Ectodermal cell (in vitro differentiated cells): ENCODE results near the gene MBD5.
"Not testable (repeated sequence)": the region's sequence is repeated elsewhere in the genome, so short reads cannot be mapped to it uniquely, and the experiment has no call there.

ENCODE experiments used
- H3K27ac ChIP-seq: 2 replicates; pipeline ENCODE4 v1.7.0; 2013; ENCODE audit warnings: mild to moderate bottlenecking, low read depth, low read length; ENCODE audit not compliant: insufficient read depth, poor library complexity, severe bottlenecking
- H3K27me3 ChIP-seq: 2 replicates; pipeline ENCODE4 v1.7.0; 2013; ENCODE audit warnings: mild to moderate bottlenecking, low read length; ENCODE audit not compliant: insufficient read depth, control insufficient read depth, poor library complexity, severe bottlenecking
- H3K36me3 ChIP-seq: one replicate; pipeline ENCODE4 v1.7.0; 2013; ENCODE audit warnings: low read length; ENCODE audit not compliant: control insufficient read depth, insufficient read depth
- H3K4me1 ChIP-seq: one replicate; pipeline ENCODE4 v1.7.0; 2013; ENCODE audit warnings: low read length; ENCODE audit not compliant: control insufficient read depth, insufficient read depth
- H3K4me3 ChIP-seq: 2 replicates; pipeline ENCODE4 v1.7.0; 2013; ENCODE audit warnings: low read depth, low read length, control low read depth; ENCODE audit not compliant: insufficient read depth
- H3K9me3 ChIP-seq: 2 replicates; pipeline ENCODE4 v1.7.0; 2013; ENCODE audit warnings: mild to moderate bottlenecking, low read length, moderate library complexity; ENCODE audit not compliant: control insufficient read depth
- WGBS, 2 experiments: methylation state at CpG; one replicate each; pipeline ENCODE4 v1.1.7; 2013; ENCODE audit warnings: missing lambda C conversion rate in 2 of 2; 5-methylcytosine and 5-hydroxymethylcytosine counted together

MBD5 gene

DNA sequence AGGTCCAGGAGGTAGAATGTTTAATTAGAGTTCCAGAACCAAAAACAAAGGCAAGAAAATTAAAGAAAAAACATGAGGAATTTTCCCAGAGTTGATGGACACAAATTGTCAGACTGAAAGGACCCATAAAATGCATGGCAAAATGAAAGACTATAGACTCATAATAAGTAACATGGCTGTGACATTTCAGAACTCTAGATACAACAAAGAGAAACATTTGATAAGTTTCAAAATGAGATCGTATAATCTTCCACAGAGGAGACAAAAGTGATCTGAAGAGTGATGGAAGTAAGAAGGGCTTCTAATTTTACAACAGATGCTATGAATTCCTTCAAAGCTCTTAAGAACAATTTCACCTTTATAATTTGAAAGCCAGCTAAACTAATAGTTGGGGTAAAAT is 20.8 kb upstream of the MBD5 start:
- WGBS, 2 experiments: 100% methylated on average over 1 of the region's 1 CpG; no CpG with 5 or more reads in 1 of the 2 experiments
- peaks cover 6% of the 10 kb centered on the region for H3K4me1 ChIP-seq
- no peaks in the 10 kb centered on the region for H3K27me3 ChIP-seq
- H3K36me3 ChIP-seq: peaks cover 13% of the 10 kb centered on the region
- no peak overlapping the region for H3K4me3 ChIP-seq
- H3K27ac ChIP-seq: no peak overlapping the region
- no peaks in the 10 kb centered on the region for H3K9me3 ChIP-seq

DNA sequence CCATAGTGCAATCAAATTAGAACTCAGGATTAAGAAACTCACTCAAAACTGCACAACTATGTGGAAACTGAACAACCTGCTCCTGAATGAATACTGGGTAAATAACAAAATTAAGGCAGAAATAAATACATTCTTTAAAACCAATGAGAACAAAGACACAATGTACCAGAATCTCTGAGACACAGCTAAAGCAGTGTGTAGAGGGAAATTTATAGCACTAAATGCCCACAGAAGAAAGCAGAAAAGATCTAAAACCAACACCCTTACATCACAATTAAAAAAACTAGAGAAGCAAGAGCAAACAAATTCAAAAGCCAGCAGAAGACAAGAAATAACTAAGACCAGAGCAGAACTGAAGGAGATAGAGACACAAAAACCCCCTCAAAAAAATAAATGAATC is 18.5 kb upstream of the MBD5 start:
- H3K4me3 ChIP-seq, H3K36me3 ChIP-seq, H3K27me3 ChIP-seq, H3K4me1 ChIP-seq, H3K9me3 ChIP-seq, H3K27ac ChIP-seq: not testable (repeated sequence)

DNA sequence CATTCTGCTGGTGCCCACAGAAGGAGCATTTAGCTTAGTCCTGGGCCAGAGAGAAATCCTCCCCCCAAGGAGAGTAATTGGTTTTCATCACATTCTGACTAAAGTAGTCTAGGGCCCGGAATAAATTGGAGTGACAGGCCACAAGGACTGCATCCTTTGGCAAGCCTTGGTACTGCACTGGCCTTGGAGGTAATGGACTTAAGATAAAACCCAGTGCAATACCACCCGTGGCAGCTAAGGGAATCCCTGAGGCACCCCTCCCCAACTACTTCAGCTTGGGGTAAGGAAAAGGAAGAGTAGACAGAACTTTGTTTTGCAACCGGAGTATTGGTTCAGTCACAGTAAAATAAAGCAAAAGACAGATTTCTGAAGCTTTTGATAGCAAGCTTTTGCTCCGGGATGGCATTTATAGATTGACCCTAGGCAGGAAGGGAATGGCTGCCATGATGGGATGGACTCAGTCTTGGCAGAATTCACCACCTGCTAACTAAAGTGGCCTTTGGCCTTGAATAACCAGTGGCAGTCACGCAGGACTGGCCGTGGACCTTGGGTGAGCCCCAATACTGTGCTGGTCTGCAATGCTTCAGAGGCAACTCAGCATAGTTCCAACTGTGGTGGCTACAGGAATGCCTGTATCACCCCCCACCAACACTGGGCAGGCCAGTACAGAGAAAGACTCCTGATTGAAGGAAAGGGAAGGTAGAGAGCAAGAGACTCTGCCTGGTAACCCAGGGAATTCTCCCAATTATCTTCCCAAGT is 14.5 kb upstream of the MBD5 start:
- Histone ChIP-seq H3K9me3 (no peaks in the 10 kb centered on the region), H3K27me3 (no peaks in the 10 kb centered on the region), H3K4me1 (no peaks in the 10 kb centered on the region), H3K4me3 (no peak overlapping the region), H3K36me3 (no peaks in the 10 kb centered on the region), H3K27ac (no peak overlapping the region)
- 95 to 96% methylated on average over 6 of the region's 6 CpGs for WGBS, 2 experiments

DNA sequence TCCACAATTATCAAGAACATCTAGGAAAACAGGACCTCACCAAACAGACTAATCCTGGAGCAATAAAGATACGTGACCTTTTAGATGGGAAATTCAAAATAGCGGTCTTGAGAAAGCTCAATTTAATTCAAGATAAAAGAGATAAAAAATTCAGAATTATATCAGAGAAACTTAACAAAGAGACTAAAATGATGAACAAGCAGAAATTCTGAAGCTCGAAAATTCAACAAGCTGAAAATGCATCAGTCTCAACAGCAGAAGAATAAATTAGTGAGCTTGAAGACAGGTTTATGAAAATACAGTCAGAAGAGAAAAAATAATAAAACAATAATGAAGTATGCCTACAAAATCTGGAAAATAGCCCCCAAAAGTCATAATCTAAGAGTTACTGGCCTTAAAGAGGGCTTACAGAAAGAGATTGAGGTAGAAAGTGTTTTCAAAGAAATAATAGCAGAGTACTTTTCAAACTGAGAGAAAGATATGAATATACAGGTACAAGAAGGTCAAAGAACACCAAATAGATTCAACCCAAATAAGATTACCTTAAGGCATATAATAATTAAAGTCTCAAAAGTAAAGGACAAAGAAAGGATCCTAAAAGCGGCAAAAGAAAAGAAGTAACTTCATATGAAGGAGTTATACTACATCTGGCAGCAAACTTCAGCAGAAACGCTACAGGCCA is 13.5 kb upstream of the MBD5 start:
- H3K4me3 ChIP-seq: no peak overlapping the region
- no peak overlapping the region for H3K27ac ChIP-seq
- no peaks in the 10 kb centered on the region for H3K36me3 ChIP-seq
- no peaks in the 10 kb centered on the region for H3K9me3 ChIP-seq
- WGBS, 2 experiments: 100% methylated on average over 4 of the region's 5 CpGs
- no peaks in the 10 kb centered on the region for H3K4me1 ChIP-seq
- H3K27me3 ChIP-seq: no peaks in the 10 kb centered on the region

DNA sequence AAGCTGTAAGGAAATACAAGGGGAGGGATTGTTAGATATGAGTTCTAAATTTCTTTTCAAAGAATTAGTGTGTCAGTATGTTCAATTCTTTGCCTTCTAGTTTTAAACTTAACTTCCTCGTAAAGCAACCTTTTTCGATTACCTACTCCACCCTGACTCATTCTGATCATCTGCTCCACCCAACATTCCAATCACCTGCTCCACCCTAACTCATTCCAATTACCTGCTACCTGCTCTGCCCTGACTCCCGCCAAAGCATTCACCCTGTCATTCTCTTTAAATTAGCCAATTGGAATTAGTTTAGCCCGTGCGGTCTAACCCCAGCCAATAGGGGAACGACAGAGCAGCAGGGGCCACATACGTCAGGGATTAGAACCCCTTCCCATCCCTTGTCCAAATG is 12.5 kb upstream of the MBD5 start:
- H3K4me1 ChIP-seq, H3K36me3 ChIP-seq, H3K9me3 ChIP-seq, H3K4me3 ChIP-seq, H3K27me3 ChIP-seq, H3K27ac ChIP-seq: not testable (repeated sequence)
- WGBS, 2 experiments: 96 to 97% methylated on average over 7 of the region's 7 CpGs

DNA sequence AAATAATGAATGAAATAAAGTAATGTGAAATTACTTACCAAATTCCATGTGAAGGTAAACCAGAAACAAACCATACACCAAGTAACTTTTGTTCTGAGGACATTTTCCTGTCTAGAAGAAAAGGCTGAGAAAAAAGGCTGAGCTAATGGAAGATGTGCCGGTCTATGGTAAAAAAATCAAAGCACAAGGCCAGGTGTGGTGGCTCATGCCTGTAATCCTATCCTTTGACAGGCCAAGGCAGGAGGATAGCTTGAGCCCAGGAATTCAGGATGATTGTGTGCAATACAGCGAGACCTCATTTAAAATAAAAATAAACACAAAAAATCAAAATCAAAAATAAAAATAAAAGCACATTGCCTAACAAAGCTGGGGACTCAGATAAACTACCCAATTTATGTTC is 7.0 kb upstream of the MBD5 start:
- WGBS, 2 experiments: 97 to 100% methylated on average over 1 of the region's 2 CpGs
- no peaks in the 10 kb centered on the region for H3K27me3 ChIP-seq

DNA sequence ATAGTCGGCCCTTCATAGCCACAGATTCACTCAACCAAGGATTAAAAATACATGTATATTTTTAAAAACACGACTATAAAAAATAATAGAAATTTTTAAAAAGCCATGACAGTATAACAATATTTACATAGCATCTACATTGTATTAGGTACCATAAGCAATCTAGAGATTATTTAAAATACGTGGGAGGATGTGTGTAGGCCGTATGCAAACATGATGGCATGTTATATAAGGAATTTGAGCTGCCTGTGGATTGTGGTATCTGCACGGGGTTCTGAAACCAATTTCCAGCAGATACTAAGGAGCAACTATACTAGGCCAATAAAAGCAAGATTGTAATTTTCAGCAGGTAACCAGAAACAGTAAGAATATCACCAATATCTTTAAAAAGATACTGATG is 6.3 kb upstream of the MBD5 start:
- Histone ChIP-seq H3K27me3 (no peaks in the 10 kb centered on the region), H3K4me3 (no peak overlapping the region), H3K4me1 (peaks cover 4% of the 10 kb centered on the region), H3K27ac (no peak overlapping the region), H3K9me3 (no peaks in the 10 kb centered on the region), H3K36me3 (no peaks in the 10 kb centered on the region)
- 96% methylated on average over 4 of the region's 5 CpGs for WGBS, 2 experiments

More for the DNA sequence above, 7.0 kb upstream of the MBD5 start:
- H3K4me1 ChIP-seq: peaks cover 1% of the 10 kb centered on the region
- H3K27ac ChIP-seq: no peak overlapping the region
- H3K4me3 ChIP-seq: no peak overlapping the region
- no peaks in the 10 kb centered on the region for H3K9me3 ChIP-seq
- no peaks in the 10 kb centered on the region for H3K36me3 ChIP-seq

DNA sequence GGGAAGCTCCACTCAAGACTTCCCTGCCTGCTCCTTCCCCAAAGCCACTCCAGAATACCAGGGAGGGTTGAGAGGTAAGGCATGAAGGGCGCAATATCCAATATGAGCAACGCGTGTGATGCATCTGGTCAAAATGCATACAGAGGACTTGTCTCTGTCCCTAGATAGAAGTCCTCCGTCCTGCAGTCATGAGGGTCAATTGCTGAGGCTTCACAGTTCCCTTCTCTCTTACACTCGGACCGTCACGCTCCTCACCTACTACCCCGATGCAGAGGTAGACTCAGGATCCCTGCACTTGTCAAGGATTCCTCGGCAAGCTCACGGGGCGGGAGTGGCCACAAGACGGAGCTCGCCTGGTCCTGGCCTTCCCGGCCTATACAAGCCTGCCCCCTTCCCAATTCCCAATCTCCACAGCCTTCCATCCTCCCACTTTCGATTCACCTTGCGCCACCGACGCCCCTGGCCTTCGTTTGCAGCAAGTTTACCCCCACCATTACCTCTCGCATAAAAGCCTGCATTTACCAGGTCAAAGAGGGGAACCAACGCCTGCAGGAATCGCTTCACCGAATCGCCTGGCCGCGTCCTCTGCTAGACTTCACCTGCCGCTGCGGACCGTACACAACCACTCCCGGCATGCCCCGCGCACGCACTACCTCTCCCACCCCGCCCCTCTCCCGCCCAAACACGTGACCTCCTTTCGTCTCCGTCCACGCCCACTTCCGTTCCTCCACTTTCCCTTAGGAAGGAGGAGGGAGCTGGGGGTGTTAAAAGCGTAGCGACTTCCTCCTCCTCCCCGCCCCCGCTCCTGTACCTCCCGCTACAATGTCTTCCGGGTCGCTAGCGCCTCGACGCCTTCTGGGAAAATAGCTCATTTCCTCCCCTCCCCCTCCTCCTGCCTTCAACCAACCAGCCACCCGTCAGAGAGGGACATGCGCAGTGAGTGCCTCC is 506 bp upstream of the MBD5 start, which contains the start of gene ORC4:
Gene ORC4, minus strand, starts transcription at position 627 of the 948 bp plus-strand sequence. CDS start 44,779 bp downstream, outside the sequence.
- H3K4me1 ChIP-seq: peaks cover 4% of the 10 kb centered on the region
- WGBS, 2 experiments: 0 to 1% methylated on average over 51 to 52 of the region's 52 CpGs
- H3K36me3 ChIP-seq: no peaks in the 10 kb centered on the region
- peak within 1 kb of the TSS; percentile 75 for H3K4me3 ChIP-seq
- H3K27ac ChIP-seq: peak within 1 kb of the TSS; percentile 89
- H3K9me3 ChIP-seq: no peaks in the 10 kb centered on the region
- no peaks in the 10 kb centered on the region for H3K27me3 ChIP-seq

DNA sequence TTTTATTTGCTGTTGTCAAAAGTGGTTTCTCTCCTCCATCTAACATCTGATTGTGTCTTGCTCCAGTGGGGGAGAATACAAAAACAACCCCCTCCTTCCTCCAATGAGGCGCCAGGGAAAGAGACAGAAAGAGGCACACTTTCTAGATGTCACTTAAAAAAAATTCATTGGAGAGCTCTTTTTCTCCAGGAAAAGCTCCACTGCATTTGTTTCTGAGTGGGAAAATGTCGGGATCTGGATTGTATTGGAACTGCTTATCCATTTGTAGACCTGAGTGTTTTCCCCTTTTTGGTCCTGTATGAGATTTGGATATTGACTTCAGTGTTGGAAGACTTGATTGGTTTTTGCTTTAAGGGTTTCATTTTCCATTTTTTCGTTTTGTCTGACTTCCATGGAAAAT is 995 bp downstream of the MBD5 start:
- WGBS, 2 experiments: 2 to 4% methylated on average over 3 of the region's 3 CpGs
- peak overlapping the region; percentile 68 for H3K4me3 ChIP-seq
- H3K27ac ChIP-seq: no peak overlapping the region
- peaks cover 4% of the 10 kb centered on the region for H3K4me1 ChIP-seq
- no peaks in the 10 kb centered on the region for H3K27me3 ChIP-seq
- H3K9me3 ChIP-seq: no peaks in the 10 kb centered on the region
- no peaks in the 10 kb centered on the region for H3K36me3 ChIP-seq

DNA sequence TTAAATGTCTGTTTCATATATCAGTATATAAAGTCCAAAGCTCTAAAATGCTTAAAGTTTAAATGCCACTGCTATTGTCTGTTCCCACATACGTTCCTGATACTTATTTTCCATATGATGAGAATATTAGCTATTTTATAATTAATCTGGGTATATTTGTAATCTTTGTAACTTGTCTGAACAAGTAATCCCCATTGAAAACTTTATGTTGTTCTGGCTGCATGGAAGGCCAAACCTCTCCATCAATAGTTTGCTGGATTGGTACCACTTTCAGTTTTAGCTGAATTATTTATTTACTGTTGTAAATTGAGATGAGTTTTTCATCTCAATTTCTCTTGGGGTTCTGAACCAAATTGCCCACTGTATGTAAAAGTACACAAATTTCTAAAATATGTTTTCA is 1.5 kb downstream of the MBD5 start:
- H3K4me1 ChIP-seq: peaks cover 4% of the 10 kb centered on the region
- WGBS, 2 experiments: 50% methylated on average over 1 of the region's 1 CpG; no CpG with 5 or more reads in 1 of the 2 experiments
- H3K27me3 ChIP-seq: no peaks in the 10 kb centered on the region
- H3K27ac ChIP-seq: no peak overlapping the region
- no peaks in the 10 kb centered on the region for H3K9me3 ChIP-seq
- peak overlapping the region; percentile 68 for H3K4me3 ChIP-seq
- H3K36me3 ChIP-seq: no peaks in the 10 kb centered on the region
